K562 (cell line): ENCODE data around the gene SYCE1. TPM values are rescaled to one million over a fixed set of nuclear protein-coding genes. Genes with fewer than 3 reads are reported as not detected.

Experiments used
- ATF1 ChIP-seq, 2 experiments: fragments of 450-650 bp in 1 of 2; IDR thresholded peaks; 2 replicates each; pipeline ENCODE4 v1.6.1; 2016; ENCODE audit warnings: missing compliant biosample characterization in 1 of 2, missing genetic modification characterization in 1 of 2
- CBX1 ChIP-seq: sonication (generic); IDR thresholded peaks from 2 replicates; pipeline ENCODE4 v1.6.1; 2016; ENCODE audit warnings: antibody characterized with exemption, low read depth, mild to moderate bottlenecking
- CTBP1 ChIP-seq: fragments of 450-650 bp; IDR thresholded peaks from 2 replicates; pipeline ENCODE4 v1.6.1; 2016; ENCODE audit warnings: borderline replicate concordance
- CXXC5 ChIP-seq: fragments of 250-450 bp; sonication (Bioruptor Pico); IDR thresholded peaks from 2 replicates; pipeline ENCODE4 v1.8.0; 2022; ENCODE audit warnings: inconsistent platforms, mild to moderate bottlenecking, moderate library complexity
- E2F3 ChIP-seq: fragments of 250-450 bp; sonication (Bioruptor Pico); IDR thresholded peaks from 2 replicates; pipeline ENCODE4 v1.4.0; 2020; ENCODE audit warnings: mild to moderate bottlenecking
- ELF2 ChIP-seq: fragments of 250-450 bp; sonication (Bioruptor Pico); IDR thresholded peaks from 2 replicates; pipeline ENCODE4 v1.5.0; 2021; ENCODE audit warnings: mild to moderate bottlenecking
- JUND ChIP-seq, 2 experiments: IDR thresholded peaks; 2 replicates in 1 of 2; 3 replicates in 1 of 2; pipeline ENCODE4 v1.6.1; 2011; ENCODE audit warnings: borderline replicate concordance in 2 of 2, low read depth in 2 of 2, low read length in 2 of 2, improper control_type of control experiment in 1 of 2, missing biosample characterization in 1 of 2, missing genetic modification characterization in 1 of 2, missing genetic modification reagents in 1 of 2
- NR2C1 ChIP-seq, 2 experiments: fragments of 450-650 bp; IDR thresholded peaks; 2 replicates each; pipeline ENCODE4 v1.6.1; 2017; ENCODE audit warnings: mild to moderate bottlenecking in 2 of 2, antibody characterized with exemption in 1 of 2, inconsistent platforms in 1 of 2, missing compliant biosample characterization in 1 of 2, missing genetic modification characterization in 1 of 2
- NR2C2 ChIP-seq, 2 experiments: fragments of 200-800 bp in 1 of 2; sonication (Bioruptor generic) in 1 of 2; sonication (generic) in 1 of 2; formaldehyde crosslinking in 1 of 2; IDR thresholded peaks; 2 replicates each; pipeline versions ENCODE4 v1.6.1 to v1.8.0; 2016 to 2022; ENCODE audit warnings: mild to moderate bottlenecking in 1 of 2, missing compliant biosample characterization in 1 of 2, missing genetic modification characterization in 1 of 2, missing genetic modification reagents in 1 of 2
- RAD21 ChIP-seq, 2 experiments: fragments of 250-450 bp in 1 of 2; fragments of 450-650 bp in 1 of 2; sonication (Bioruptor Pico) in 1 of 2; formaldehyde crosslinking in 1 of 2; IDR thresholded peaks in 1 of 2; conservative IDR thresholded peaks in 1 of 2; 2 replicates each; pipeline versions ENCODE4 v1.4.0 to v1.8.0; 2020 to 2022; ENCODE audit warnings: mild to moderate bottlenecking in 2 of 2, moderate library complexity in 1 of 2
- RCOR1 ChIP-seq, 2 experiments: IDR thresholded peaks; 2 replicates each; pipeline ENCODE4 v1.6.1; 2012; ENCODE audit warnings: low read depth in 2 of 2, low read length in 2 of 2, borderline replicate concordance in 1 of 2, improper control_type of control experiment in 1 of 2
- polyA plus RNA-seq, 8 experiments: library from polyadenylated mRNA; depleted of rRNA in 4 of 8; stranded (reverse) in 5 of 8; unstranded in 3 of 8; fragments of >200 nt; fragmentation: Nextera tagmentation in 2 of 8; fragmentation: Illumina TruSeq in 1 of 8; extraction: Ambion mirVana in 2 of 8; extraction: Trizol in 1 of 8; gene quantifications; 2 replicates each; pipeline versions ENCODE4 v1.2.1 to v1.2.3, GENCODE V29; 2011 to 2014; ENCODE audit warnings: inconsistent platforms in 1 of 8, missing spikeins in 1 of 8
- total RNA-seq, 7 experiments: library from RNA; depleted of rRNA in 6 of 7; stranded (reverse); fragments of >200 nt in 6 of 7; fragmentation: Illumina TruSeq in 2 of 7; extraction: Trizol in 2 of 7; gene quantifications; 2 replicates each; pipeline versions ENCODE4 v1.2.1 to v1.2.3, GENCODE V29; 2011 to 2021; ENCODE audit warnings: low replicate concordance in 1 of 7
- TF ChIP-seq, protein P1 (sequence below): fragments of 250-450 bp; sonication (Bioruptor Pico); IDR thresholded peaks from 2 replicates; pipeline ENCODE4 v1.4.0; 2020; ENCODE audit warnings: mild to moderate bottlenecking
- TF ChIP-seq, protein P2 (sequence below): sonication (generic); formaldehyde crosslinking; IDR thresholded peaks from 2 replicates; pipeline ENCODE4 v1.8.1; 2023; ENCODE audit warnings: missing genetic modification reagents, mild to moderate bottlenecking, borderline replicate concordance

Gene SYCE1
- total and polyA plus RNA-seq, 9 of the 15 experiments (the other 6 are each of a cell fraction or from before 2014, with no cell fraction given), result not detected

DNA sequence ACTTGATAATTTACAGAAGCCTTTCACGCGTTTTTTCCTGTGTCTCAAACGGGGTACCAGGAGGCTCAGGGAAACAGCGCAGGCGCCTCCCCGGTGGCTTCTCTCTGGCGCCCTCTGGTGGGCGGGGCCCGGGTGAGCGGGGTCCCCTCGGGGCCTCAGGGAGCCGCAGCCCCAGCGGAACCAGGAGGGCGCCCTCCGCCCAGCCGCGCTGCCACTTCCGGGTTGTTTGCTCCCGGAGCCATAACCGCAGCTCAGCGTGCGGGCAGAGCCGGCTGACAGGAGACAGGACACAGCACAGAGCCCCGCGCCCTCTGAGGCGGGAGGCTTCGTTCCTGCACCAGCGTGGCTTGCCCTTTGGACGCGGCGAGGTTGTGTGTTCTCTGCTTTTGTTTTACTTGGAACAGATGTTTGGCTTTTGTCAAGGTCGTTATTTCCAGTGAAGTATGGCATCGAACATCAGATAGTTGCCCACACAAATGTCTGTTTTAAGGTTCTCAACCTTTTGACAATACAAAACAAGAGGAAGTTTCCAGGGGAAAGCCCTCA, 45.1 kb downstream of the SYCE1 start (continued):
- TF ChIP-seq CBX1 (peak; percentile 74; the same call in 1 of the 2 replicates), CTBP1 (peak; percentile 75; the same call in 1 of the 2 replicates), NR2C2 (CRISPR knock-in tag; IDR thresholded peaks at IDR 0.05) (no peak), NR2C2 (tag; IDR thresholded peaks at IDR 0.05) (peak; percentile 80), E2F3 (0 out of 2 replicates have a peak, but pooled peaks have one; percentile 32), NR2C1 (IDR thresholded peaks at IDR 0.05) (peak; percentile 73), NR2C1 (tag; IDR thresholded peaks at IDR 0.05) (peak; percentile 51; the same call in 1 of the 2 replicates), ATF1 (CRISPR knock-in tag; IDR thresholded peaks at IDR 0.05) (no peak), ATF1 (tag; IDR thresholded peaks at IDR 0.05) (peak; percentile 59; the same call in 1 of the 2 replicates), CXXC5 (CRISPR knock-in tag) (peak; percentile 88), JUND (IDR thresholded peaks at IDR 0.05; ENCODE audit: borderline replicate concordance, low read depth, low read length) (peak; percentile 24; the same call in 1 of the 2 replicates), JUND (tag; IDR thresholded peaks at IDR 0.05; ENCODE audit: borderline replicate concordance, low read depth, low read length) (0 out of 3 replicates have a peak, but pooled peaks have one; percentile 12), RCOR1 (IDR thresholded peaks at IDR 0.05; ENCODE audit: borderline replicate concordance in 1 of 2, low read depth in 2 of 2, low read length in 2 of 2) (0 out of 4 replicates have a peak, but pooled peaks of 1 of the 2 experiments have one; percentile 19), ELF2 (CRISPR knock-in tag) (peak; percentile 74; the same call in 1 of the 2 replicates), RAD21 (CRISPR knock-in tag; conservative IDR thresholded peaks at IDR 0.05 in 1 of 2, IDR thresholded peaks at IDR 0.05 in 1 of 2) (peak; percentile 41 to 74)
- TF ChIP-seq, protein P1, sequence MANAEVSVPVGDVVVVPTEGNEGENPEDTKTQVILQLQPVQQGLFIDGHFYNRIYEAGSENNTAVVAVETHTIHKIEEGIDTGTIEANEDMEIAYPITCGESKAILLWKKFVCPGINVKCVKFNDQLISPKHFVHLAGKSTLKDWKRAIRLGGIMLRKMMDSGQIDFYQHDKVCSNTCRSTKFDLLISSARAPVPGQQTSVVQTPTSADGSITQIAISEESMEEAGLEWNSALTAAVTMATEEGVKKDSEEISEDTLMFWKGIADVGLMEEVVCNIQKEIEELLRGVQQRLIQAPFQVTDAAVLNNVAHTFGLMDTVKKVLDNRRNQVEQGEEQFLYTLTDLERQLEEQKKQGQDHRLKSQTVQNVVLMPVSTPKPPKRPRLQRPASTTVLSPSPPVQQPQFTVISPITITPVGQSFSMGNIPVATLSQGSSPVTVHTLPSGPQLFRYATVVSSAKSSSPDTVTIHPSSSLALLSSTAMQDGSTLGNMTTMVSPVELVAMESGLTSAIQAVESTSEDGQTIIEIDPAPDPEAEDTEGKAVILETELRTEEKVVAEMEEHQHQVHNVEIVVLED (CRISPR knock-in tag), result peak; percentile 19; the same call in 1 of the 2 replicates
- TF ChIP-seq, protein P2, sequence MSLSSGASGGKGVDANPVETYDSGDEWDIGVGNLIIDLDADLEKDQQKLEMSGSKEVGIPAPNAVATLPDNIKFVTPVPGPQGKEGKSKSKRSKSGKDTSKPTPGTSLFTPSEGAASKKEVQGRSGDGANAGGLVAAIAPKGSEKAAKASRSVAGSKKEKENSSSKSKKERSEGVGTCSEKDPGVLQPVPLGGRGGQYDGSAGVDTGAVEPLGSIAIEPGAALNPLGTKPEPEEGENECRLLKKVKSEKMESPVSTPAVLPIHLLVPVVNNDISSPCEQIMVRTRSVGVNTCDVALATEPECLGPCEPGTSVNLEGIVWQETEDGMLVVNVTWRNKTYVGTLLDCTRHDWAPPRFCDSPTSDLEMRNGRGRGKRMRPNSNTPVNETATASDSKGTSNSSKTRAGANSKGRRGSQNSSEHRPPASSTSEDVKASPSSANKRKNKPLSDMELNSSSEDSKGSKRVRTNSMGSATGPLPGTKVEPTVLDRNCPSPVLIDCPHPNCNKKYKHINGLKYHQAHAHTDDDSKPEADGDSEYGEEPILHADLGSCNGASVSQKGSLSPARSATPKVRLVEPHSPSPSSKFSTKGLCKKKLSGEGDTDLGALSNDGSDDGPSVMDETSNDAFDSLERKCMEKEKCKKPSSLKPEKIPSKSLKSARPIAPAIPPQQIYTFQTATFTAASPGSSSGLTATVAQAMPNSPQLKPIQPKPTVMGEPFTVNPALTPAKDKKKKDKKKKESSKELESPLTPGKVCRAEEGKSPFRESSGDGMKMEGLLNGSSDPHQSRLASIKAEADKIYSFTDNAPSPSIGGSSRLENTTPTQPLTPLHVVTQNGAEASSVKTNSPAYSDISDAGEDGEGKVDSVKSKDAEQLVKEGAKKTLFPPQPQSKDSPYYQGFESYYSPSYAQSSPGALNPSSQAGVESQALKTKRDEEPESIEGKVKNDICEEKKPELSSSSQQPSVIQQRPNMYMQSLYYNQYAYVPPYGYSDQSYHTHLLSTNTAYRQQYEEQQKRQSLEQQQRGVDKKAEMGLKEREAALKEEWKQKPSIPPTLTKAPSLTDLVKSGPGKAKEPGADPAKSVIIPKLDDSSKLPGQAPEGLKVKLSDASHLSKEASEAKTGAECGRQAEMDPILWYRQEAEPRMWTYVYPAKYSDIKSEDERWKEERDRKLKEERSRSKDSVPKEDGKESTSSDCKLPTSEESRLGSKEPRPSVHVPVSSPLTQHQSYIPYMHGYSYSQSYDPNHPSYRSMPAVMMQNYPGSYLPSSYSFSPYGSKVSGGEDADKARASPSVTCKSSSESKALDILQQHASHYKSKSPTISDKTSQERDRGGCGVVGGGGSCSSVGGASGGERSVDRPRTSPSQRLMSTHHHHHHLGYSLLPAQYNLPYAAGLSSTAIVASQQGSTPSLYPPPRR (CRISPR knock-in tag), result 0 out of 2 replicates have a peak, but pooled peaks have one; percentile 49
